Endothelial cell of umbilical vein (primary cell): Measurements from ENCODE around the gene GP9. TPM values are rescaled to one million over a fixed set of nuclear protein-coding genes. Genes with fewer than 3 reads are reported as not detected.

ENCODE experiments used
- BruUV-seq: library from RNA; stranded (reverse); fragments of 400-500 nt; replicated peaks from 2 replicates; lab custom pipeline; 2021; lab: Mats Ljungman, UMichigan
- CTCF ChIA-PET: fragments of 300-600, 350-600 bp; sonication (Branson Sonifier 250); formaldehyde crosslinking; loops from one replicate; lab custom pipeline; 2021; ENCODE audit warnings: antibody characterized with exemption, inconsistent platforms; lab: Charles Lee
- POLR2A ChIA-PET: fragments of 300-600, 350-600 bp; sonication (Branson Sonifier 250); formaldehyde crosslinking; loops from one replicate; lab custom pipeline; 2021; ENCODE audit warnings: antibody characterized with exemption, inconsistent platforms; lab: Charles Lee
- DNase-seq: peaks from one replicate; pipeline ENCODE4 v3.0.0-alpha.2; 2011; ENCODE audit warnings: low read depth, low spot score
- FAIRE-seq: peaks from 2 replicates; lab custom pipeline; 2011; peaks lifted over from hg19 to GRCh38; lab: Jason Lieb, UNC
- H2AFZ ChIP-seq: 2 replicates; pipeline ENCODE4 v1.6.0; 2012; ENCODE audit warnings: low read depth, low read length, control low read depth, inconsistent platforms
- H3K27ac ChIP-seq: 2 replicates; pipeline ENCODE4 v1.5.1; 2011; ENCODE audit warnings: low read depth, mild to moderate bottlenecking, control low read depth, low read length, moderate library complexity; ENCODE audit not compliant: insufficient read depth
- H3K27me3 ChIP-seq, 2 experiments: 2 replicates each; pipeline versions ENCODE4 v1.6.0 to v1.6.1; 2011; ENCODE audit warnings: low read length in 2 of 2, mixed read lengths in 1 of 2; ENCODE audit not compliant: control insufficient read depth in 2 of 2, insufficient read depth in 2 of 2
- H3K36me3 ChIP-seq, 2 experiments: 2 replicates in 1 of 2; 3 replicates in 1 of 2; pipeline ENCODE4 v1.5.1; 2011; ENCODE audit warnings: low read length in 2 of 2, mild to moderate bottlenecking in 1 of 2, moderate library complexity in 1 of 2; ENCODE audit not compliant: control insufficient read depth in 2 of 2, insufficient read depth in 2 of 2; ENCODE audit errors: extremely low read depth in 1 of 2
- H3K4me1 ChIP-seq: 3 replicates; pipeline ENCODE4 v1.5.1; 2011; ENCODE audit warnings: mild to moderate bottlenecking, low read length; ENCODE audit not compliant: control insufficient read depth, insufficient read depth; ENCODE audit errors: extremely low read depth
- H3K4me2 ChIP-seq: 2 replicates; pipeline ENCODE4 v1.6.1; 2011; ENCODE audit warnings: low read length, control low read depth, mixed read lengths; ENCODE audit not compliant: insufficient read depth
- H3K4me3 ChIP-seq, 3 experiments: fragments of 200-600 bp in 1 of 3; sonication (generic), shearing (Covaris generic) in 1 of 3; replicated peaks in 1 of 3; 2 replicates each; pipeline ENCODE4 v1.5.1; 2011 to 2016; ENCODE audit warnings: control low read depth in 3 of 3, low read length in 3 of 3, mild to moderate bottlenecking in 2 of 3, inconsistent platforms in 1 of 3, low read depth in 1 of 3, moderate library complexity in 1 of 3; ENCODE audit not compliant: insufficient read depth in 1 of 3
- H3K79me2 ChIP-seq: 2 replicates; pipeline ENCODE4 v1.6.0; 2012; ENCODE audit warnings: low read length, inconsistent platforms; ENCODE audit not compliant: control insufficient read depth, insufficient read depth
- H3K9ac ChIP-seq: replicated peaks from 2 replicates; pipeline ENCODE3; 2011; ENCODE audit warnings: low read length, control low read depth; ENCODE audit not compliant: insufficient read depth; ENCODE audit errors: extremely low read depth
- H3K9me1 ChIP-seq: replicated peaks from 3 replicates; pipeline ENCODE4 v1.6.0; 2011; ENCODE audit warnings: mild to moderate bottlenecking, low read length; ENCODE audit not compliant: control insufficient read depth, insufficient read depth; ENCODE audit errors: extremely low read depth
- H3K9me3 ChIP-seq: replicated peaks from 2 replicates; pipeline ENCODE4 v1.5.1; 2012; ENCODE audit warnings: low read length, inconsistent platforms; ENCODE audit not compliant: control insufficient read depth, insufficient read depth
- H4K20me1 ChIP-seq: replicated peaks from 2 replicates; pipeline ENCODE3; 2011; ENCODE audit warnings: mild to moderate bottlenecking, low read length; ENCODE audit not compliant: control insufficient read depth, insufficient read depth; ENCODE audit errors: extremely low read depth
- EZH2 ChIP-seq: IDR thresholded peaks from 2 replicates; pipeline ENCODE4 v1.6.1; 2012; ENCODE audit warnings: borderline replicate concordance, low read depth, mild to moderate bottlenecking, moderate library complexity, low read length, inconsistent platforms; ENCODE audit not compliant: severe bottlenecking
- FOS ChIP-seq: IDR thresholded peaks from 2 replicates; pipeline ENCODE4 v1.6.1; 2011; ENCODE audit warnings: mild to moderate bottlenecking, low read length, moderate library complexity, borderline replicate concordance; ENCODE audit not compliant: insufficient read depth
- GATA2 ChIP-seq: IDR thresholded peaks from 2 replicates; pipeline ENCODE4 v1.7.0; 2011; ENCODE audit warnings: low read depth, mild to moderate bottlenecking, moderate library complexity, mixed read lengths, low read length; ENCODE audit not compliant: insufficient read length, insufficient read depth
- JUN ChIP-seq: IDR thresholded peaks from 2 replicates; pipeline ENCODE4 v1.6.1; 2011; ENCODE audit warnings: borderline replicate concordance, low read depth; ENCODE audit not compliant: insufficient read length, insufficient read depth
- MYC ChIP-seq: IDR thresholded peaks from one replicate; pipeline ENCODE4 v1.6.1; 2011; ENCODE audit warnings: mild to moderate bottlenecking, low read depth, low read length
- POLR2A ChIP-seq: IDR thresholded peaks from 2 replicates; pipeline ENCODE4 v1.6.1; 2012; ENCODE audit warnings: low read depth, mild to moderate bottlenecking, control low read depth, low read length
- POLR2AphosphoS5 ChIP-seq: IDR thresholded peaks from 2 replicates; pipeline ENCODE4 v1.6.1; 2012; ENCODE audit warnings: low read depth, mild to moderate bottlenecking, control low read depth, low read length, moderate library complexity; ENCODE audit not compliant: insufficient read depth
- dilution Hi-C: fragments of 300-500 bp; cut with MboI; formaldehyde crosslinking; loops from one replicate; pipeline ENCODE4 v1.15.0; 2019; ENCODE audit warnings: low sequenced_read_pairs; ENCODE audit not compliant: extremely low pct_ligation_motif_present
- intact Hi-C: fragments of 100-400 bp; cut with micrococcal nuclease; formaldehyde crosslinking; loops from one replicate; pipeline ENCODE4 v1.10.0; 2022
- polyA plus RNA-seq, 4 experiments: library from polyadenylated mRNA; depleted of rRNA in 3 of 4; stranded (reverse) in 3 of 4; unstranded in 1 of 4; fragments of >200 nt; gene quantifications; 2 replicates each; pipeline versions ENCODE4 v1.2.1 to v1.2.3, GENCODE V29; 2011 to 2012; ENCODE audit warnings: missing spikeins in 1 of 4
- total RNA-seq: library from RNA; stranded (reverse); gene quantifications from 2 replicates; pipeline ENCODE4 v1.2.3, GENCODE V29; 2021
- TF ChIP-seq, protein P1 (sequence below): IDR thresholded peaks from 2 replicates; pipeline ENCODE4 v1.6.1; 2011; ENCODE audit not compliant: insufficient read depth, insufficient read length
- TF ChIP-seq, protein P2 (sequence below), 2 donors: IDR thresholded peaks; 1 replicate in 1 of 2; 2 replicates in 1 of 2; pipeline ENCODE4 v1.5.1; 2011; ENCODE audit warnings: low read length in 2 of 2, mild to moderate bottlenecking in 2 of 2, moderate library complexity in 2 of 2, control low read depth in 1 of 2, inconsistent platforms in 1 of 2, low read depth in 1 of 2; ENCODE audit not compliant: insufficient read depth in 1 of 2; ENCODE audit errors: extremely low read depth in 1 of 2

Gene GP9
- total and polyA plus RNA-seq, 2 donors (not counting 3 experiments of a cell fraction or from before 2014, with no cell fraction given): not detected

DNA sequence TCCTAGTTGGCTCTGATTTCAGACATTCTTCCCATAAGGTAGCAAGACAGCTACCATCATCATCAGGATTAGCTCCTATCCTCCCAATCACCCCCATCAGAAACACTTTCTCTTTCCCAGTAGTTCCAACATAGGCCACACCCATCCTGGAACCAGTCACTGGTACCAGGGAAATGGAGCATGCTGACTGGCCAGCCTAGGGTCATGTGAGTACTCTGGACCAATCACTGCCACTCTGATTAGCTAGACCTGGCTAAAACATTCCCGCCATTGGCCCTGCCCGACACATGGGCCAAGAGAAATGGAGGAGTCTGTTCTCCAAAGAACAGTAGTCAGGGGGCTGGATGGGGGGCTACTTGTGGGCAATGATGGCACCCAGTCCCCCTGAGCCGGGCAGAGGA is 47.1 kb upstream of the GP9 start:
- dilution Hi-C loops (no loop called here), intact Hi-C loops (no loop called here)
- no peak overlapping the region for H3K27ac ChIP-seq
- H3K9ac ChIP-seq: no peak overlapping the region
- H3K4me3 ChIP-seq: no peak overlapping the region
- DNase-seq: no peak
- H3K9me3 ChIP-seq: no peaks in the 10 kb centered on the region
- H2AFZ ChIP-seq: no peak overlapping the region
- TF ChIP-seq, protein P1, sequence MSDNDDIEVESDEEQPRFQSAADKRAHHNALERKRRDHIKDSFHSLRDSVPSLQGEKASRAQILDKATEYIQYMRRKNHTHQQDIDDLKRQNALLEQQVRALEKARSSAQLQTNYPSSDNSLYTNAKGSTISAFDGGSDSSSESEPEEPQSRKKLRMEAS: no peak
- no peak for TF ChIP-seq MYC
- TF ChIP-seq POLR2A: no peak
- no peak for TF ChIP-seq POLR2AphosphoS5
- no peak for TF ChIP-seq EZH2
- TF ChIP-seq GATA2: no peak
- TF ChIP-seq, protein P2, sequence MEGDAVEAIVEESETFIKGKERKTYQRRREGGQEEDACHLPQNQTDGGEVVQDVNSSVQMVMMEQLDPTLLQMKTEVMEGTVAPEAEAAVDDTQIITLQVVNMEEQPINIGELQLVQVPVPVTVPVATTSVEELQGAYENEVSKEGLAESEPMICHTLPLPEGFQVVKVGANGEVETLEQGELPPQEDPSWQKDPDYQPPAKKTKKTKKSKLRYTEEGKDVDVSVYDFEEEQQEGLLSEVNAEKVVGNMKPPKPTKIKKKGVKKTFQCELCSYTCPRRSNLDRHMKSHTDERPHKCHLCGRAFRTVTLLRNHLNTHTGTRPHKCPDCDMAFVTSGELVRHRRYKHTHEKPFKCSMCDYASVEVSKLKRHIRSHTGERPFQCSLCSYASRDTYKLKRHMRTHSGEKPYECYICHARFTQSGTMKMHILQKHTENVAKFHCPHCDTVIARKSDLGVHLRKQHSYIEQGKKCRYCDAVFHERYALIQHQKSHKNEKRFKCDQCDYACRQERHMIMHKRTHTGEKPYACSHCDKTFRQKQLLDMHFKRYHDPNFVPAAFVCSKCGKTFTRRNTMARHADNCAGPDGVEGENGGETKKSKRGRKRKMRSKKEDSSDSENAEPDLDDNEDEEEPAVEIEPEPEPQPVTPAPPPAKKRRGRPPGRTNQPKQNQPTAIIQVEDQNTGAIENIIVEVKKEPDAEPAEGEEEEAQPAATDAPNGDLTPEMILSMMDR (IDR thresholded peaks at IDR 0.05; ENCODE audit: extremely low read depth in 1 of 2, insufficient read depth in 1 of 2, low read depth in 1 of 2, low read length in 2 of 2): no peak
- TF ChIP-seq JUN: no peak
- TF ChIP-seq FOS: no peak
- BruUV-seq: no TSS peak
- peaks cover 33% of the 10 kb centered on the region for H3K4me1 ChIP-seq
- CTCF ChIA-PET: interaction anchor here (1.3 to 4.7 kb wide), 4 partner anchors 9 to 43 kb away, joined by 4 to 49 read pairs (median 16); no protein-coding TSS in a partner anchor
- no peak for FAIRE-seq
- no peaks in the 10 kb centered on the region for H3K36me3 ChIP-seq
- POLR2A ChIA-PET: no interaction called here
- H3K27me3 ChIP-seq: no peaks in the 10 kb centered on the region
- H3K4me2 ChIP-seq: no peak overlapping the region
- H4K20me1 ChIP-seq: no peaks in the 10 kb centered on the region
- no peaks in the 10 kb centered on the region for H3K79me2 ChIP-seq
- H3K9me1 ChIP-seq: no peaks in the 10 kb centered on the region
